GM21423 (cell line): ENCODE results near the gene SIGLEC12.
"Not testable (repeated sequence)": the region's sequence is repeated elsewhere in the genome, so short reads cannot be mapped to it uniquely, and the experiment has no call there.

ENCODE experiments used
- ATAC-seq: cut with Tn5 transposase; IDR thresholded peaks from one replicate; pipeline ENCODE4 v1.9.1; 2021; ENCODE audit warnings: mild to moderate bottlenecking, moderate library complexity; ENCODE audit not compliant: unreplicated experiment

SIGLEC12 gene

DNA sequence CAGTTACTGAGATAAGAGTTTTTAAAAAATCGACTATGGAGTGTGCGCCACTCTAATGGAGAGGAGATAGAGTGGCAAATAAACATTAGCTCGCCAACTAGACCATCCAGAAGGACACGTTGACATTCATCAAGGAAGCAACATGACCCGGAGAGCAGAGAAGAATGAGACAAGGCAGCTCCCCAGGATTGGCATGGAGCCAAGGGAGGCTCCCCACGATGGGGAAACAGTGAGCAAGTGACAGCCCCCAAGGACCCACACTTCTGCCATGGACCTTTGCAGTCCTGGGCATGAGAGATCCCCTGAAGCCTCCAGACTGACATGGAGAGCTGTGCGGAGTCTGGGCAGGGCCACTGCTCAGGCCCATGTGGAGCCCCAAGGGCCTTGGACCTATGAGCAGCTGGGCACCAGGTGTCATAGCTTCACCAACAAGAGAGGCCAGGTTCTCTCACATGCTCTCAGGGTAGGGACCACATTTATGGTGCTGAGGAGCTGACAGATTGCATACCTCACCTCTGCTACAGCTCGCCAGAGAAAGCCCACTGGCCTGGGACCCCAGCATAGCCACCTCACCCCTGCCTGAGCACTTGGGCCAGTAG is 23.2 kb upstream of the SIGLEC12 start:
- no peak for ATAC-seq

GRCh38 chr19:51521781-51522180 is 20.2 kb upstream of the SIGLEC12 start:
- no peak for ATAC-seq

DNA sequence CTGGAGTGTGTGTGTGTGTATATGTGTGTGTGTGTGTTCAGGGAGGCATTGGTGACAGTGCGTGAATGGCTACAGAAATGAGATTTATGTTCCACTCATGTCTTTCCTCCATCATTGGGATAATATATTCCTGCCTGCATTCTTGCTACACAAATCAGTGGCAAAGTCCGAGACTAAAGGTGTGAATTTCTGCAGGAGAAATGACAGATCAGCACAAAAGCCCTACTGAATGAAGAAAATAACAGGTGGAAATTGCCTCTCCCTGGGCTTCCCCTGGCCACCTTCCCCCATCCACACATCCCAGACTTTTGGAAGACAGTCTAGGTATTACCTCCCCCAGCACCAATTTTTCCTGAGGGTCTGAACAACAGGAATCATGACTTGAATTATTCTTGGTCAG is 19.8 kb upstream of the SIGLEC12 start:
- no peak for ATAC-seq

DNA sequence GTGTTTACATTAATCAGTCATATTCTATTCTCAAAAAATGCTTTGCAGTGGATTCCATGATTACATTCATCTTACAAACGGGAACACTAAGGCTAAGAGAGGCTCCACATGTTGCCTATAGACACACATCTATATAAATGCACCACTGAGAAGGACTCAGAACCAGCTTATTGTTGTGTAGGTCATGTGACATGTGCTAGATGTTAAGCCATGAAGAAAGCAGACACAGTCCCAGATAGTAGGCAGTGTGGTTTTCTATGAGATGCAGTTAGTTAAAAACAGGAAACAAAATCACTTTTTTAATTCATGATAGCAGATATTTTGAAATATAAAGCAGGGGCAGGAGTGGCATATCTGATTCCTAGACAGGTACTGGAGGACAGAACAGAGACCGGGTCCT is 19.1 kb upstream of the SIGLEC12 start:
- no peak for ATAC-seq

GRCh38 chr19:51514866-51515481 is 13.4 kb upstream of the SIGLEC12 start:
- ATAC-seq, result no peak

DNA sequence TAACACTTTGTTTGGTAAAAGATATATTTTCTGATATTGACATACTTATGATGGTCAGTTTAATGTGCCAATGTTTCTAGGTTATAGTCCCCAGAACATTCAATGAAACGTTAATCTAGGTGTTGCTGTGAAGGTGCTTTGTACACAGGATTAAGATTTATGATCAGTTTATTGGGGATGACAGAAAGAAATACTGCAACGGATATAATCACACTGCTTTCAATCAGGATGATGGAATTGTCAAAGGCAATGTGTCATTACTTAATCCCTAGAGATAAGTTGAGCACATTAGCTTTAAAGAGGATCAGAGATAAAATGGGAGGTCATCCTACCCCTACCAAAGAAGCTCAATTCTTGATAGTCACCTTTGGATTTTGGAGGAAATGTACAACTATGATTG is 12.4 kb upstream of the SIGLEC12 start:
- no peak for ATAC-seq

- no peak for ATAC-seq
Measured at GRCh38 chr19:51511353-51511752, 9.8 kb upstream of the SIGLEC12 start.

DNA sequence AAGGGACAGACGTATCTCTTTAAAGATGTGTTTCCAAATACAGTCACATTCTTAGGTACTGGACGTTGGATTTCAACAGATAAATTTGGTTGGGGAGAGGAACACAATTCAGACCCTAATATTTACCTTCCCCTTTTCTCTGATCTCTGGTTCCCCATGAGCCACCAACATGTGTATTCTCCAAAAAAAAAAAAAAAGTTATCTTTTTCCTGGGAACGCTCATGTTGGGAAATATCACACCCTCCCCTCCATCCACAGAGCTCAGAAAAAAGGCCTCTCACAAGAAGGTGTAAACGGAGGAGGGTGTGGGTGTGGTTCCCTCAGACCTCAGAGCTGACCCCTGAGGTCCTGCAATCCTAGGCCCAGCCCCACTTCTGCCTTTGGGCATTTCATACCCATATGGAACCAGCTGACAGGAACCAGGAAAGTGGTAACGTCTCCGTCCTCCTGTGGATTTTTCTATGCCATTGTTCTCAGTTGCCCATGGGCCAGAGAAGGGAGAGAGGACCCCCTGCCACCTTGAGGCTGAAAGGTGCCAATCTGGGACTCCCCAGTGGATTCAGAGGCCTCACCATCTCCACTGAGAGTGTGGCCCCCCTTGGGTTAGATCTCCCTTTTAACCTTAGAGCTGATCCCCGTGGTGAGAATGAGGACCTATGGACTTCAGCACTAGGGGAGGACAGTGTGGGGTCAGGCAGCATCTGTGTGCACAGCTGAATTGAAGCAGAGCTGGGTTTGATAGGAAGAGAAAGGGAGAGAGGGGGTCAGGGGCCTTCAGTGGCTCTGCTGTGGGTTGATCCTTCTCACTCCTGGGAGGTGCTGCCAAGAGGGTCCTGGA is 8.4 kb upstream of the SIGLEC12 start:
- ATAC-seq, result no peak

- ATAC-seq, result no peak
Measured at GRCh38 chr19:51508059-51508733, 6.6 kb upstream of the SIGLEC12 start.

DNA sequence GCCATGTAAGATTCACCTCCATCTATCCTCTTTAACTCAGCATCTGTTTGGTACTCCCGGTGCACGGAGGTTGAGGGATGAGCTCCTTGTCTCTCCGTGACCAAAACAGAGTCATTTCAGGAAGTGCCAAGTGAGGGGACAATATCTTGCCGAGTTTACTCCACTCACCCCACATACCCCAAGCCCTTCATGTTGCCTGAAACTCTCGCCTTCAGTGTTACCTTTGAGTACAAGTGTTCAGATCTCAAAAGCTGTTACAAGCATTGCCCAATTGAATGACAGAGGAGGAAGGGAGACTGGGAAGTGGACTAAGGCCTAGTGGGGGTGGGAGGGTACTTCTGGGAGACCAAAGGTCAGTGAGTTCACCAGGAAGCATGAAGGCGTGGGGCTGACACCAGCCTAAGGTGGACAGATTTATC is 6.0 kb upstream of the SIGLEC12 start:
- ATAC-seq, result no peak

GRCh38 chr19:51507192-51507591 is 5.6 kb upstream of the SIGLEC12 start:
- ATAC-seq, result no peak

- no peak for ATAC-seq
Measured at GRCh38 chr19:51505904-51506303, 4.3 kb upstream of the SIGLEC12 start.

DNA sequence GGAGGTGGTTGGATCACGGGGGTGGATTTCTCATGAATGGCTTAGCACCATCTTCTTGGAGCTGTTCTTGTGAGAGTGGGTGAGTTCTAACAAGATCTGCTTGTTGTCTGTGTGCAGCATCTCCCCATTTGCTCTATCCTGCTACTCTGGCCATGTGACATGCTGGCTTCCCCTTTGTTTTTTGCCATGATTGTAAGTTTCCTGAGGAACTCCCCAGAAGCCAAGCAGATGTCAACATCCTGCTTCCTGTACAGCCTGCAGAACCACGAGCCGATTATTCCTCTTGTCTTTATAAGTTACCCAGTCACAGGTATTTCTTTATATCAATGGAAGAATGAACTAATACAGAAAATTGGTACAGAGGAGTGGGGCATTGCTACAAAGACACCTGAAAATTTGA is 2.3 kb upstream of the SIGLEC12 start:
- ATAC-seq, result no peak

GRCh38 chr19:51503286-51503817 is 1.8 kb upstream of the SIGLEC12 start:
- ATAC-seq, result no peak

GRCh38 chr19:51500931-51501330 is 669 bp downstream of the SIGLEC12 start:
- not testable (repeated sequence) for ATAC-seq

DNA sequence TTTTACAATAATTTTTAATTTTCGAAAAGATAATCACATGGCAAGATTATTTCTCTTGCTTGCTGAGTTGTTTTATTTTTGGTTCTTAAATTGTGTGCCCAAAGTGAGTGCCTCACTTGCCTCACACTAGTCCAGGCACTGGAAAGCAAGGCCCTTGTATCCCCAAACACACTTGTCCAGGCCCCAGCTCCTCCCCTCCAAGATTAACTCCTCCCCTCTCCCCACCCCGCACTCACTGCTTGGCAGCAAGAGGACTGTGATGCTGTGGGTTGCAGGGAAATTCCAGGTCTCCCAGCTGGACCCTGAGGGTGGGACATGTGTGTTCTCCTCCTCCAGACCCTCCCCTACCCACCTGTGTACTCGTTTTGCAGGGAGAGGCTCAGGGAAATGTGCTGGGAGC is 3.9 kb downstream of the SIGLEC12 start:
- ATAC-seq, result no peak

GRCh38 chr19:51493776-51494175 is 7.8 kb downstream of the SIGLEC12 start:
- ATAC-seq, result no peak

DNA sequence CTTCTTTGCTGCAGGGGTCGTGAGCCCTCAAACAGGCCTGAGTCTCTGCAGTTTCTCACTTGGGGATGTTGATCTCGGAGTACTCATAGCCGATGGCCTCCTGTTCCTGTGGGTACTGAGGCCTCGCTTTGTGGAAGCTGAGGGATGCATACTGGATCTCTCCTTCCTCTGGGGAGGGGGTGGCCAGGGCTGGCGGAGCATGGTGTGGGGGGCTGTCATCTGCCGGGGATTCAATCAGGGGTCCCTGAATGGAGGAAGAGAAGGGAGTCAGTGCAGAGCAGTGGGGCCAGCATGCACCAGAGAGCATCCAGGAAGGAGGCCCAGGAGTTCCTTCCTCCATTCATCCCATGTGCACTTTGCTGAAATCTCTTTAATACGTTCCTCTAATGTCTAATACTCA is 10.0 kb downstream of the SIGLEC12 start:
- no peak for ATAC-seq

DNA sequence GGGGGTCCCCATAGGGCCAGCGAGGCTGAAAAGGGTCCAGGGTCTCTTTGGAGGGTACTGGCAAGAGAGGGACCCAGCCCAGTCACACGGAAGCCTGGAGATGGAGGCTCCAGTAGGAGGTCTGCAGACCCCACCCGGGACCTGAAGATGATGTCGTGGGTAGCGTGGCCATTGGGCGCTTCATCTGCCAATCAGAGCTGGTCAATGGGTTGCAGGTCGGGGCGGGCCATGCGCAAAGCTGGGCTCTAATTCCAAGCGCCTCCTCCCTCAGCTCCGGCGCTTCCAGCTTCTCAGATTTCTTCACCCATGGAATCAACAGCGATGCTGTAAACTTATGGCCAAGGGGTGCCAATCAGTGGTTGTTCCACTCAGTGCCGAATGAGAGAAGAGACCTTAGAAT is 10.9 kb downstream of the SIGLEC12 start:
- ATAC-seq, result no peak

GRCh38 chr19:51489113-51489512 is 12.5 kb downstream of the SIGLEC12 start:
- no peak for ATAC-seq

- no peak for ATAC-seq
Measured at GRCh38 chr19:51488491-51488890, 13.1 kb downstream of the SIGLEC12 start.
